Neural progenitor cell (in vitro differentiated cells): ENCODE data around the gene MTMR6. TPM values are rescaled to one million over a fixed set of nuclear protein-coding genes. Genes with fewer than 3 reads are reported as not detected.

ENCODE experiments used
- DNase-seq: peaks from one replicate; pipeline ENCODE4 v3.0.0-alpha.2; 2016; ENCODE audit warnings: low spot score
- H2AFZ ChIP-seq: fragments of 200-600 bp; sonication (generic); replicated peaks from 2 replicates; pipeline ENCODE4 v1.6.1; 2016; ENCODE audit warnings: antibody characterized with exemption
- H3F3A ChIP-seq: fragments of 200-600 bp; sonication (generic); 2 replicates; pipeline ENCODE4 v1.6.1; 2016; ENCODE audit warnings: antibody characterized with exemption, low read depth
- H3K27ac ChIP-seq: fragments of 200-600 bp; sonication (generic); 2 replicates; pipeline ENCODE4 v1.5.1; 2016; ENCODE audit warnings: mild to moderate bottlenecking
- H3K27me3 ChIP-seq: fragments of 200-600 bp; sonication (generic); 2 replicates; pipeline ENCODE4 v1.6.1; 2016; ENCODE audit warnings: mild to moderate bottlenecking, moderate library complexity
- H3K36me3 ChIP-seq: fragments of 200-600 bp; sonication (generic); 2 replicates; pipeline ENCODE4 v1.5.1; 2016
- H3K4me1 ChIP-seq: fragments of 200-600 bp; sonication (generic); 2 replicates; pipeline ENCODE4 v1.6.1; 2016; ENCODE audit warnings: mixed run types
- H3K4me2 ChIP-seq: fragments of 200-600 bp; sonication (generic); 2 replicates; pipeline ENCODE4 v1.6.1; 2016
- H3K4me3 ChIP-seq: fragments of 200-600 bp; sonication (generic); 2 replicates; pipeline ENCODE4 v1.5.1; 2016
- H3K79me2 ChIP-seq: fragments of 200-600 bp; sonication (generic); 2 replicates; pipeline ENCODE4 v1.6.1; 2016; ENCODE audit warnings: low read depth
- H3K9ac ChIP-seq: fragments of 200-600 bp; sonication (generic); 2 replicates; pipeline ENCODE4 v1.6.1; 2016
- H3K9me3 ChIP-seq: fragments of 200-600 bp; sonication (generic); 2 replicates; pipeline ENCODE4 v1.5.1; 2016; ENCODE audit warnings: low read depth
- H4K20me1 ChIP-seq: fragments of 200-600 bp; sonication (generic); 2 replicates; pipeline ENCODE4 v1.6.1; 2016; ENCODE audit warnings: low read depth
- H3K27ac Mint-ChIP-seq: 3 replicates; pipeline ENCODE4 v1.8.0; 2021; ENCODE audit warnings: mixed read lengths
- H3K27me3 Mint-ChIP-seq: 2 replicates; pipeline ENCODE4 v1.8.0; 2022; ENCODE audit warnings: low read depth, mild to moderate bottlenecking, inconsistent platforms, moderate library complexity, mixed read lengths; ENCODE audit not compliant: insufficient read depth
- H3K36me3 Mint-ChIP-seq: 3 replicates; pipeline ENCODE4 v1.8.0; 2021; ENCODE audit warnings: mixed read lengths
- H3K4me1 Mint-ChIP-seq: 3 replicates; pipeline ENCODE4 v1.8.0; 2021; ENCODE audit warnings: mixed read lengths
- H3K4me3 Mint-ChIP-seq: 3 replicates; pipeline ENCODE4 v1.8.0; 2021; ENCODE audit warnings: mild to moderate bottlenecking, moderate library complexity, mixed read lengths
- H3K9me3 Mint-ChIP-seq: 3 replicates; pipeline ENCODE4 v1.8.0; 2020; ENCODE audit warnings: mixed read lengths
- CTCF ChIP-seq: fragments of 200-600 bp; sonication (generic); IDR thresholded peaks from 2 replicates; pipeline ENCODE4 v1.5.1; 2017; ENCODE audit warnings: antibody characterized with exemption, mild to moderate bottlenecking
- EZH2 ChIP-seq: fragments of 200-600 bp; sonication (generic); IDR thresholded peaks from 2 replicates; pipeline ENCODE4 v1.6.1; 2017; ENCODE audit warnings: antibody characterized with exemption, mild to moderate bottlenecking, moderate library complexity
- EZH2phosphoT487 ChIP-seq: fragments of 200-600 bp; sonication (generic); IDR thresholded peaks from 2 replicates; pipeline ENCODE4 v1.6.1; 2017; ENCODE audit warnings: antibody characterized with exemption
- total RNA-seq: library from RNA; depleted of rRNA; stranded (reverse); fragments of >200 nt; gene quantifications from 2 replicates; pipeline ENCODE4 v1.2.3, GENCODE V29; 2015; ENCODE audit warnings: low replicate concordance

The MTMR6 gene
- total RNA-seq, 1 donor from 2014 or later, result 19.1 TPM

- Histone ChIP-seq H3K9me3 (no peaks in the 10 kb centered on the region), H3K4me1 (peaks cover 6% of the 10 kb centered on the region), H3K27ac (no peak overlapping the region), H3K27me3 (no peaks in the 10 kb centered on the region), H3K4me2 (no peak overlapping the region), H2AFZ (no peak overlapping the region), H3K36me3 (no peaks in the 10 kb centered on the region), H3K9ac (no peak overlapping the region), H4K20me1 (peaks cover 2% of the 10 kb centered on the region), H3K79me2 (peaks cover 15% of the 10 kb centered on the region), H3F3A (no peaks in the 10 kb centered on the region), H3K4me3 (no peak overlapping the region)
- Mint-ChIP-seq H3K36me3 (peaks cover 2% of the 10 kb centered on the region), H3K27me3 (no peaks in the 10 kb centered on the region), H3K4me1 (peaks cover 17% of the 10 kb centered on the region), H3K9me3 (no peaks in the 10 kb centered on the region), H3K4me3 (no peak overlapping the region), H3K27ac (no peak overlapping the region)
- no peak for TF ChIP-seq EZH2
- TF ChIP-seq CTCF, result no peak
- no peak for TF ChIP-seq EZH2phosphoT487
- no peak for DNase-seq
These were observed 6.9 kb downstream of the MTMR6 start for GRCh38 chr13:25280396-25280795.

- TF ChIP-seq EZH2phosphoT487 (no peak), EZH2 (no peak), CTCF (no peak)
- peaks cover 6% of the 10 kb centered on the region for H3K79me2 ChIP-seq
- no peaks in the 10 kb centered on the region for H3K9me3 Mint-ChIP-seq
- peaks cover 5% of the 10 kb centered on the region for H3K4me1 ChIP-seq
- no peak overlapping the region for H3K4me3 Mint-ChIP-seq
- H4K20me1 ChIP-seq, result no peaks in the 10 kb centered on the region
- no peak for DNase-seq
- no peaks in the 10 kb centered on the region for H3K27me3 ChIP-seq
- H3K36me3 ChIP-seq, result peaks cover 6% of the 10 kb centered on the region
- H3F3A ChIP-seq, result no peaks in the 10 kb centered on the region
- H3K4me3 ChIP-seq, result no peak overlapping the region
- H3K27me3 Mint-ChIP-seq, result no peaks in the 10 kb centered on the region
- H2AFZ ChIP-seq, result no peak overlapping the region
- H3K36me3 Mint-ChIP-seq, result peaks cover 12% of the 10 kb centered on the region
- no peak overlapping the region for H3K27ac ChIP-seq
- H3K4me2 ChIP-seq, result no peak overlapping the region
- peaks cover 6% of the 10 kb centered on the region for H3K4me1 Mint-ChIP-seq
- no peak overlapping the region for H3K9ac ChIP-seq
- no peak overlapping the region for H3K27ac Mint-ChIP-seq
- no peaks in the 10 kb centered on the region for H3K9me3 ChIP-seq
These were observed 10.5 kb downstream of the MTMR6 start for GRCh38 chr13:25276748-25277147.

- H3K4me2 ChIP-seq, result no peak overlapping the region
- no peaks in the 10 kb centered on the region for H3F3A ChIP-seq
- no peak for DNase-seq
- no peak for TF ChIP-seq CTCF
- no peak for TF ChIP-seq EZH2
- TF ChIP-seq EZH2phosphoT487, result no peak
- H3K27me3 ChIP-seq, result no peaks in the 10 kb centered on the region
- H3K4me3 ChIP-seq, result no peak overlapping the region
- H2AFZ ChIP-seq, result no peak overlapping the region
- H4K20me1 ChIP-seq, result no peaks in the 10 kb centered on the region
- no peak overlapping the region for H3K27ac ChIP-seq
- no peak overlapping the region for H3K9ac ChIP-seq
- Mint-ChIP-seq H3K36me3 (peaks cover 17% of the 10 kb centered on the region), H3K27ac (no peak overlapping the region), H3K4me3 (no peak overlapping the region), H3K27me3 (no peaks in the 10 kb centered on the region), H3K4me1 (no peaks in the 10 kb centered on the region), H3K9me3 (no peaks in the 10 kb centered on the region)
- no peaks in the 10 kb centered on the region for H3K9me3 ChIP-seq
- H3K4me1 ChIP-seq, result no peaks in the 10 kb centered on the region
- peaks cover 10% of the 10 kb centered on the region for H3K36me3 ChIP-seq
- no peaks in the 10 kb centered on the region for H3K79me2 ChIP-seq
These were observed 18.7 kb downstream of the MTMR6 start for GRCh38 chr13:25268561-25268960.
